HG02759 (cell line): Measurements from ENCODE around the gene ANKMY2.

Experiments used
- ATAC-seq: cut with Tn5 transposase; IDR thresholded peaks from one replicate; pipeline ENCODE4 v1.9.1; 2021; ENCODE audit warnings: mild to moderate bottlenecking, moderate library complexity; ENCODE audit not compliant: unreplicated experiment

The ANKMY2 gene

DNA sequence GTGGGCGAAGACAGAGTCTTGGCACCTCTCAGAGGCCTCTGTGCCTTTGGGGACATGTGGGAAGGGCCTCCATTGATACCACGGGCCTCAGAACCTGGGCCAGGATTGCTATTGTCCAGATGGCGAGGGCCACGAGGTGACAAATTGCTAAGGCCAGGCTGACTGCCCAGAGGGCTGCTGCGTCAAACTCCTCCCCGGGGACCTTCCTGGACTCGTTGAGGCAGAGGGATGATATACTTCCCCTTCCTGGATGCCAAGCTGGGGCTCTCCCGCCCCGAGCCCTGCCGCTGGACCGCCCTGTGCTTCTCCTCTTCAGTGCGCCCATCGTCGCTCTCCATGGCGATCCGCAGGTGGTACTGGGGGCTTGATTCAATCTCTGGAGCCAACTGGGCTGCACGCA, 60.0 kb downstream of the ANKMY2 start:
- ATAC-seq = no peak

DNA sequence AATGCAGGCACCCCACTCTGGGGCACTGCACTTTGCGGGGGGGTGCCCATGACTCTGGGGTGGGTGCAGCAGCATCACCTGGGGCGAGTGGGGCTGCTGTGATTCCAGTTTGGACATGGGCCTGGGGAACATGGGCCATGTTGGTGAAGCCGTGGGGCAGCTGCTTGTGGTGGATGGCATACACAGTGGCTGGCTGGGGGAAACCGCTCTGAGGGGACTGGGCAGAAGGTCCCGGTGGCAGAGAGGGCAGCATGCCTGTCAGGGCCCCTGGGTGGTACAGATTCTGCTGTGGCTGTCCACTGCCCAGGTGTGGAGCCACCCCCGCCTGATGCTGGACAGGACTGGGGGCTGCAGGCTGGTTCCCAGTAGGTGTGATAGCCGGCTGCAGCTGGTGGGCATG, 61.7 kb downstream of the ANKMY2 start:
- no peak for ATAC-seq

GRCh38 chr7:16581286-16581685, 64.3 kb downstream of the ANKMY2 start:
- ATAC-seq = no peak

DNA sequence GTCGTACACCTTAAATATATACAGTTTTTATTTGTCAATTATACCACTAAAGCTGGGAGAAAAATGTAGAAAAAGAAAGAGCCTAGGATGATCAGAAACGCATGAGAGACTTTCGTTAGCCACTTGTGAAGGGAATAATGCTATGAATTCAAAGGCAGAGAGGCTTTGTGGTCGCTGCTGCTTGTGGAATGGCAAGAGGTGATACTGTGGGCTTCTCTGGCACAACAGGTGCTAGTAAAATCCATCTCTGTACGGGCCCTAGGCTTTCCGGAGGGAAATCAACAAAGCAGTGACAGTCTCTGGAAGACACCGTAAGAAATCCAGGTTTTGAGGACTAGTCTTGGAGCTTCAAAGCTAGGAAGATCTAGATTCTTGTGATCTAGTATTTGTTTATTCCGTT, 66.3 kb downstream of the ANKMY2 start:
- ATAC-seq = no peak

DNA sequence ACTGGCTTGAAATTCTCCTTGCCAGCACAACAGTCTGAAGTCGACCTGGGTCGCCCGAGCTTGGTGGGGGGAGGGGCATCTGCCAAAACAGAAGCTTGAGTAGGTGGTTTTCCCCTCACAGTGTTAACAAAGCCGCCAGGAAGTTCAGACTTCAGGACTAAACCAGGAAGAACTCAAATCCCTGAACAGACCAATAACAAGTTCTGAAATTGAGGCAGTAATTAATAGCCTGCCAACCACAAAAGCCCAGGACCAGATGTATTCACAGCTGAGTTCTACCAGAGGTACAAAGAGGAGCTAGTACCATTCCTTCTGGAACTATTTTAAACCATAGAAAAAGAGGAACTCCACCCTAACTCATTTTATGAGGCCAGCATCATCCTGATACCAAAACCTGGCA, 73.6 kb downstream of the ANKMY2 start:
- no peak for ATAC-seq

- ATAC-seq = peak; percentile 67
Observed at GRCh38 chr7:16564909-16565426, 80.6 kb downstream of the ANKMY2 start.

DNA sequence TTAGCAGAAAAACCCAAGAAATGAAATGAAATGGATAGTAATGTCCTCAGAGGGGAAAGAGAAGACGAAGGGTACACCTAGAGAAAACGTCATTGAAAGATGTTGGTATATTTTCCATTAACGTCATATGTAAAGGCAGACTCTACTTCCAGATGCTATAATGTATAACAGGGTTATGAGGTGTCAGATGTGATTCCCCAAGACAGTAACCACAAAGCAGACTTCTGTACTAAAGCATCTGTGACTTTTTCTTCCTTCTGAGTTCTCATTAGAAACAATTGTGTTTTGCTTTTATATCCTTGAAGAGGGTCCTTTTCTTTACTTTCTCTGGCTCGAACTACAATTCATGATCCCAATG, 81.6 kb downstream of the ANKMY2 start:
- no peak for ATAC-seq

- ATAC-seq = peak; percentile 70
Observed at GRCh38 chr7:16563281-16564022, 82.1 kb downstream of the ANKMY2 start.

GRCh38 chr7:16562456-16563220, 82.9 kb downstream of the ANKMY2 start:
- no peak for ATAC-seq

DNA sequence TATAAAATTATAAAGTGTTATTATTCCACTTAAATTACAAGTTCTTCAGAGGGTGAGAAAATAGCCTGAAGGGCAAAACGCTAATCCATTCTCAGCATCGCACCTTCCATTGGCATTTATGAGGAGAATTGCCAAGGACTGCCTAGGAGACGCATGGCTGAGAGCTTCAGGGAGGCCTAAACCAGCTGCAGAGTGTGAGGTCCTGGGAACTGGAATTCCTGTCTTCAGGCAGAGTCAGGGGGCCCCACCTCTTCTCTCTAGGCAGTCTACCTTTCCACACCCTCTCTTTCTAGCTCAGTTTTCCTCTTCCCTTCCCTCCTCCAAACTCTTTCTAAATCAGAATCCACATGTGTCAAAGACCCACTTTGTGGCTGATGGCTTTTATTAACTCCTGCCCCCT, 83.6 kb downstream of the ANKMY2 start:
- ATAC-seq = no peak

DNA sequence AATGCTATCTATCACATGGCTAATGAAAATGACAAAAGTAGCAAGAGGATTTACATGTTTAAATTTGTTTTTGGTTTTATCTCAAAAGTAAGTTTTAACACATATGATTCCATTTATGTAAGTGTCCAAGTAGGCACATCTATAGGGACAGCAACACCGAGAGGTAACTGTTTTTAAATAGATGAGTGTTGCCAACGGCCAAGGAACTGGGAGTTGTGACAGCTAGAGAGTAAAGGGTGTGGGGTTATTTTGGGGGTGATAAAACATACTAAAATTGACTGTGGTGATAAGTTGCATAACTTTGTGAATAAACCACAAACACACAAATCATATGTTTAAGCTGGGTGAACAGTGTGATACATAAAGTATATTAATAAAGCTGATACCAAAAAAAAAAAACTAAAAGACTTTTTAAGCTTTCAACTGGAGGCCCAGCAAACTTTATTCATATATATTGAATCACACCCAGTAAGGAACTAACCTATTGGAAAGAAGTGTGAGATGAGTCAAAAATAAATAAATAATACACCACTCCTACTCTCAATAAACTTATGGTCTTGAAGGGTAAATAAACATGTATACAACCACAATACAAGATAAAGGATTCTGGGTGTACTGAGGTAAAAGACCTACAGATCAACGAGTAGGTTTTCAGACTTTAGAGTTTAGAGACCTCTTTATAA, 85.9 kb downstream of the ANKMY2 start:
- no peak for ATAC-seq

- no peak for ATAC-seq
Observed at GRCh38 chr7:16558761-16559302, 86.7 kb downstream of the ANKMY2 start.

DNA sequence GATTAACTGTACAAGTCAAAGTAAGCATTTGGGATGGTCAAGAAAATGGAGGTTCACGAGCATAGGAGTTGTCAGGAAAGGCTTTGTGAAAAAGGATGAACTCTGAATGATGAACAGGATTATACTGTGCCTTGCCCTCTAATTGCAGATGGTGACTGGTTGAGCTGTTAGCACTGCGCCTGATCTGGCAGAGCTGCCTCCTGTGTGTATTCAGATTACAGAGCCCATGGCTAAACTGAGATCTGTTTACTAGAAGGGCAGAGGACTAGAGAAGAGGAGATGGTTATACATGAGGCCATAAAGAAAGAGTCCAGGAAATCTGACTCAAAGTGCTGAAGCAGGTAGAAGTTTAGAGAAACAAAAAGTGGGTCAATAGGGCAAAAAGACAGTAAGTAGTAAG, 89.2 kb downstream of the ANKMY2 start:
- ATAC-seq = no peak

- ATAC-seq = no peak
Observed at GRCh38 chr7:16554518-16555236, 90.9 kb downstream of the ANKMY2 start.

- ATAC-seq = no peak
Observed at GRCh38 chr7:16550671-16551070, 94.9 kb downstream of the ANKMY2 start.
